Smooth muscle cell of the umbilical artery (primary cell): ENCODE data around the gene RAB15. TPM values are rescaled to one million over a fixed set of nuclear protein-coding genes. Genes with fewer than 3 reads are reported as not detected.

Source experiments
- total RNA-seq: library from RNA; depleted of rRNA; stranded (reverse); fragments of >200 nt; gene quantifications from 2 replicates; pipeline ENCODE4 v1.2.3, GENCODE V29; 2014

RAB15 gene
- 1.8 and 3.6 TPM in 2 replicates for total RNA-seq

DNA sequence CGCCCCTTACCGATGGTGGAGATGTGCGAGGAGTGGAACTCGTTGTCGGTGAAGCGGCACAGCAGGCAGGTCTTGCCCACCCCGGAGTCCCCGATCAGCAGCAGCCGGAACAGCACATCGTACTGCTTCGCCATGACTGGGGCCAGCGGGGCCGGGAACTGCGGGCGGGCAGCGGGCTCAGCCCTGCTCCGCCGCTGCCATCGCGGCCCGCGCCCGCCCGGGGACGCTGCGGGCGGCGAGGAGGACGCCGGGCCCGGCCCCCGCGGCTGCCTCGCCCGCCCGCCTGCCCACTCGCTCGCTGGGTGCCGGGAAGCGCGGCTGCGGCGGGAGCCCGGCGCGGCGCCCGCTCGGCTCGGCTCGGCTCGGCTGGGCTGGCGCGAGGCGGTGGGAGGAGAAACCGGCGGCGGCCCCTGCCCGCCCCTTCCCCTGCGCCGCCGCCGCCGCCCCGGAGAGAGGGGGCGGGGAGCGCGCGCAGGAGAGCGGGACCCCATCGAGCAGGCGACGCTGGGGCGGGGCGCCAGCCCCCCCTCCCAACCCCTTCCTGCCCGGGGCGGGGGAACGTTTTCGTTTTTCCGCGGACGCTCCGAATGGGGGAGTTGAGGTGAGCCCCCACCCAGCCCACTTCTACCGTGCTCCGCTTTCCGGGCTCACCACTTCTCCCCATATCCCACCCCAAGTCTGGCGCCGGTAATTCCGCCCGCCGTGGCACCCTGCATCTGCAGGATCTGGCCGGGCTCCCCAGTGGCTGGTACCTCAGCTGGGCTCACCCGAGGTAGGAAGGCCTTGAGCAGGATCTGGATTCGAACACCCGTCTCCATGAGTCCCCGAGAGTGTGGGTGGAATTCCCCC, at the start of gene RAB15:
Gene RAB15 (minus strand): TSS at position 394 of the 849 bp plus-strand sequence. CDS start 260 bp downstream, at position 134.

DNA sequence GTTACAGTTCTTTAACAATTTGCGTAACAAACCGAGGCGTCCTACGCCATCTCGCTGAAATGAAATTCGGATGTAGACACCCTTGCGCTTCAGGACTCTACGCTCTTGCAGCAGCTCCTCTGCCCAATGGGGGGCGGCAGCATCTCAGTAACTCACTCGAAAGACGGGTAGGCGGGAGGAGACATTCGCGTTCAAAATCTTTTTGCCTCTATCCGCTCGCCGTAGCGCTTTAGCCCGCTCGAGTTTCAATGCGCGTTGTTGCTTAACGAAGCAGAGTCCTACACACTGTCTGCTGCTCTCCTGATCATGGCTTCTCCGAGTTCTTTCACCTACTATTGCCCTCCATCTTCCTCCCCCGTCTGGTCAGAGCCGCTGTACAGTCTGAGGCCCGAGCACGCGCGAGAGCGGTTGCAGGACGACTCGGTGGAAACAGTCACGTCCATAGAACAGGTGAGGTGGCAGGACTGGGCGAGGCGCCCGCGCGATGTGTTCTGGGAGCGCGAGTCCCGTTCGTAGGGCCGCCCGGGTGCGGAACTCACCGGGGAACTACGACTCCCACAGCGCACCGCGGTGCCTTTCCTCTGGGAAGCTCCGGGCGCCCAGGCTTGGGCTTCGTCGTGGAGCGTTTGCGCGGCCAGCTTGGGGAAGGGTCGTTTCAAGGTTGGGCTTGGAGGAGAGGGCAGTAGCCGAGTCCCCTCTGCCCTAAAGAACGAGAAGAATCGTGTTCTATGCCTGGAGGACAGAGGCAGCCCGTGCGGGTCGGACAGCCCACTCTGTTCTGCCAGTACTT, 14.7 kb upstream of the RAB15 start, which contains the start of gene FNTB:
Gene FNTB (plus strand): TSS at position 248 of the 790 bp plus-strand sequence. CDS start 59 bp downstream, at position 307.

DNA sequence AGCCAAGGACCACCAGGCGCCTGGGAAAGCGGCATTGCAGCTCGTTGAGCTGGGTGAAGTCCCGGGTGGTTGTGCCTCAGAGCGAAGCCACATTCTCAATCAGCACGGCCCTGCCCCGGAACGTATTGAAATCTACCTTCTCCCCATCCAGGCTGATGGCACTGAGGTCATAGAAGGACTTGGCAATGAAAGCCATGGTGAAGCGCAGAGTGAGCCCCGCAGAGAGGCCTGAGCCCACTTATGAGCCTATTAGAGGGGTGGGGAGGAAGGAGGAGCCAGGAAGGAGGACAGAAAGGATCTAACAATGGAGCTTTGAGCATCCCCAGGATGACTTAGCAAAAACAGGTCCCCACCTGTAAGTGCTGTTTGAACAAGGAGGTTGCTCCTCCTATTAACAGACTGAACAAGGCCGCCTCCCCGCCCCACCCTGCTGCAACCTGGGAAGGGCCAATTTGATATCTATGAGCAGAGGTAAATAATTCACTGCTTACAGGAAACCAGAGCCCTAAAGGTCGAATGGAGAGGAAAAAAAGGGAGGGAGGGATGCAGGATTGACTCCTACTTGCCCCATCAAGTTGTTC, 29.5 kb downstream of the RAB15 start, which contains the start of gene GPX2:
Gene GPX2 (minus strand): TSS at position 215 of the 581 bp plus-strand sequence. CDS start 19 bp downstream, at position 196.

DNA sequence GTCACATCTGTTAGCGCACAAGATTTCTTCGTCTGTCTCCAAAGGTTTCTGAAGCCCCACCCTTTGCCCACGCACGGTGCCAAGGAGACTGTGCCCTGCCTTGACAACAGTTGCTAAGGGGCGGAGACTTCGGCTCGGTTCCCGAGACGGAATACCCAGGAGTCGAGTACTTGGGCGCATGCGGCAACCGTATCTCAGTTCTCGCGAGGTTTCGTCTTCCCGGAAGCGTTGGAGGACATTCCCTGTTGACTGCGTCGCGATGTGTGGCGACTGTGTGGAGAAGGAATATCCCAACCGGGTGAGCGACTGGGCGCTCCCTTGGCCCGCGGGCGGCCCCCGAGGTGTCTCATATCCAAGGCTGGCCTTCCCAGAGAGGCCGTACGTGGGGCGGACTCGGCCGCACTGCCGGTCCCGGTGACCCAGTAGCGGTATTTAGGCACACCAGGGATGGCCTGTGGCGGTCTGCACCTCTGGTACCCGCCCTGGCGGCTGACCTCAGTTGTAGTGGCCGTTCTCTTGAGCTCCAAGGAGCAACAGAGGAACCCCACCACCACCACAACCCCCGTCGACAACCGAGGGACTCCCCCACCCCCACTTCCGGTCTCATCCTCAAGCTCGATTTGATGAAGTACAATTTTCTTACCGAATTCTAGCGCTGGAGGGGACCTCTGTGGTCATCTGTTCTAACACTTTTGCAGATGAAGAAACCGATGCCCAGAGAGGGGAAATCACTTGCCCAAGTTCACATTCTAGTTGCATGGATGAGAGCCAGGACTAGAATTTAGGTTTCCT, 57.7 kb downstream of the RAB15 start, which contains the start of gene CHURC1:
Gene CHURC1 (plus strand): TSS at position 219 of the 792 bp plus-strand sequence. CDS start 41 bp downstream, at position 260.

Other genes starting within 250 kb of the RAB15 start
- 0.05 TPM in 1 of 2 replicates, not detected in the other for gene SPTB, start 92.4 kb downstream of the RAB15 start, total RNA-seq
- gene CHURC1, start 57.9 kb downstream of the RAB15 start, total RNA-seq: 54.9 and 57.9 TPM in 2 replicates
- not detected in 2 replicates for gene GPX2, start 29.6 kb downstream of the RAB15 start, total RNA-seq
- 16.6 and 19.3 TPM in 2 replicates for gene FNTB, start 14.6 kb upstream of the RAB15 start, total RNA-seq
- gene MAX, start 130.2 kb upstream of the RAB15 start, total RNA-seq: 35.1 and 38.6 TPM in 2 replicates